Measurements from ENCODE around the gene WSCD2.

- no peak for TF ChIP-seq POLR2AphosphoS5 (IDR thresholded peaks at IDR 0.05)
- TF ChIP-seq CTCF (IDR thresholded peaks at IDR 0.05) = no peak
- no peak for TF ChIP-seq POLR2A (IDR thresholded peaks at IDR 0.05)
- no peak for TF ChIP-seq EP300 (IDR thresholded peaks at IDR 0.05)
These were observed 64.4 kb downstream of the WSCD2 start for GRCh38 chr12:108193493-108193892.
